NCI-H2227 (cell line): ENCODE data around the gene PTPRR.
A peak's percentile ranks its signal among the peaks of the same experiment; 100 is the strongest.

Source experiments
- DNase-seq: peaks from one replicate; lab custom pipeline; 2025; ENCODE audit not compliant: unreplicated experiment; lab: John Stamatoyannopoulos, UW

Gene PTPRR

DNA sequence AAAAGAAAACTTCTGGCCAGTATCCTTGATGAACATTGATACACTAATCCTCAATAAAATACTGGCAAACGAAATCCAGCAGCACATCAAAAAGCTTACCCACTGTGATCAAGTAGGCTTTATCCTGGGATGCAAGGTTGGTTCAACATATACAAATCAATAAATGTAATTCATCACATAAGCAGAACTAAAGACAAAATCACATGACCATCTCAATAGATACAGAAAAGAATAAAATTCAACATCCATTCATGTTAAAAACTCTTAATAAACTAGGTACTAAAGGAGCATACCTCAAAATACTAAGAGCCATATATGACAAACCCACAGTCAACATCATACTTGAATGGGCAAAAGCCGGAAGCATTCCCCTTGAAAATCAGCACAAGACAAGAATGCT, 211.5 kb downstream of the PTPRR start:
- DNase-seq, result no peak

DNA sequence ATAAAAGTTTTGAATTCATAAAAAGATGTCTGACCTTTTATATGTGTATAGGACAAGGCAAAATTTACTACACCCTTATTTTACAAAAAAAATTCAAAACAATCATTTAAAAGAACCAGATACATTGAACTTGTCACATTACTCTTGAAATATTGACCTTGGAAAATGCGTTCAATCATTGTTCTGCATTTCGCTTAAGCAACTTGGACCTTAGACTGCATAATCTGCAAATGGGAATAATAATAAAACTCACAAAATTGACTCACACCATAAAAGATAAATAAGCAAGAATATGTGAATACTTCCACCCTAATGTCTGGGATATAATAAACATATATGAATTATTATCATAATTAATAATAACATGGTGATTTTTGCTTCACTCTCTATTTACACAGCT, 213.9 kb downstream of the PTPRR start:
- no peak for DNase-seq

DNA sequence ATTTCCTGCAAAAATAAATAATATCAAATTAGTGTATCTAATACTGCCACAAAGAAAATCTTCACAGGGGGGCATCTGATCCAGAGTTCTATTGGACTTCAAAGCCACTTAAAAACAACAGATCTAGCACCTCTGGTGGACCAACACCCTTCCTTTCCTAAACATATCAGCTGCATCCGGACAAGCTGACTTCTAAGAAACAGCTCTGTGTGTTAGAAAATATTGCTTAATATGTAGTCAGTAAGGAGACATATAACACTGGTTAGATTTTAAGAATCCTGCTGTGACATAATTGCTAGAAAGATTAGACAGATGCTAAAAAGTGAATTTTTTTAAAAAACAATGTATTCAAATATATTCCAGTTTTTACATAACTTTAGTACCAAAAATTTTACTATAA, 222.2 kb downstream of the PTPRR start:
- no peak for DNase-seq

DNA sequence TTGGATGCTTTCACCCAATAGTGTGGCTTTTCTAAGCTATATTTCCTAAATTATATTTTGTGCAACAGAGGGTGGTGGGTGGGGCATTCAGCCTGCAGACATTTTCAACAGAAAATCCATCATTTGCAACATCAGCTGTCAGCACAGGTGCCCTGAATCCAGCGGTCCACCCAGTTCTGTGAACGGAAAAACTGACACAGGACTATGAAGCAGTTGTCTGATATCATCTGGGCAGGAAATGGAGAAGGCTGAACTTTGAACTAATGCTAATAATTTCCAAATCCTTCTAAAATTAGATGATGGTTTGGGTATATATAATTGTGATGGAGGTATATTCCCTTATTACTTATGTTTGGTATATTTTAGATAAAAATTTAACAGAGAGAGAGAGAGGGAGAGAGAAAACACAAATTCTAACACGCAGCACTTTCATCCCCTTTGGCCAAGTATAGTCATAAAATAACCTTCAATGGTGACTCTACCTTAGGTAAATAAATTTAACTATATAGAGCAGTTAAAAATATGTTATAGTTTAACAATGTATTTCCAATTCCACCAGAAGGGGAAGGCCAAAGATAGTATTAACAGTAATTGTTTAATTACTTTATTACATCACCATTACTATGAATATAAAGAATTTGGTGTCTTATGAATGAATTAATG, 225.0 kb downstream of the PTPRR start:
- DNase-seq, result no peak

DNA sequence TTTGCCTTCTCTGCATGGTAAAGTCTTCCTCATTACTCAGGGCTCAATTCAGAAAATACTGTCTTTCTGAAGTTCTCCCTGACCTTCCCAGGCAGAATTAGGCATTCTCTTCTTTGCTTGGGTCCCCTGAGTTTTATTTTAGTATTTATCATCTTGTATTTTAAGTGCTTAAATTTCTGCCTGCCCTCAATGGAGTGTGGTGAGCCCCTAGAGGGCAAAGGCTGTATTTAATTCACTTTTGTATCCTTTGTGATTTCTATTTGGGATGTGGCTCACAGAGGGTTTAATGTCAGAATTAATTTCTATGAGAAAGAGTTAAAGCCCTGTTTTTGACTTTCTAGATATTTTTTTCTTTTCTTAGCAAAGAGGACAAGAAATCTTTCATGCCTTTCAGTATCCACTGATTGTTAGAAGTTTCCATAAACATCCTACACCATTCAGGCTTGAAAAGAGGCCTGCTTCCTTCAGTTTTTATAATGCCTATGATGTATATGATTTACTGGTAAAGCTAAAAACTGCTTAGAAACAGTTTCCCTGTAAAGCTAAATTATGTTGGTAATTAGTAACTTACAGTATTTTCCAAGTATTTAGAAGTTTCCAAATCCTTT, 227.8 kb downstream of the PTPRR start:
- DNase-seq, result no peak

DNA sequence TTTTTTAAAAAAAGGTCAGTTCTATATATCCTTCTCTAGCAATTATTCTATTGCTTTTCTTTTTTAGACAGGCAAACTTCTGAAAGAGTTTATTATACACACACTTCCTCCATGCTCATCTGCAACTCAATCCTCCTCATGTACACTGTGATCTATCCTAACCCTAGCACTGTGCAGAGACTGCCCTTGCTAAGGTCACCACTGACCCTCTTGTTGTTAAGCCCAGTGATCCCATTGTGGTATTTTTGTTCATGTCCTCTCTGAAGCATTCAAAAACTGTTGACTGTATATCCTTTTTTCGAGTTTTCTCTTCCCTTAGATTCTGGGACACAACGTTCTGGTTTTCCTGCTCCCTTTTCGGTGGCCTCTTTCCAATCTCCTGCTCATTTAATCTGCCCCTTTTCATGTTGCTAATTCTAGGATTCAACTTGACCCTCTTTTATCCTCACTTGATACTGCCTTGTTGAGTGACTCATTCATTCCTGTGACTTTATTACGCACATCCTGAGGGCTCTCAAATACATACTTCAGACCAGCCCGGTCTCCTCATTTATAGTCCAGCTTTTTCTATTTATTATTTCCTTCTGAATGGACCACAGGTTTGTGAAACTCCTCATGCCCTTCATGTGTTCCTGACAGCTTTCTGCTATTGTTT, 229.4 kb downstream of the PTPRR start:
- DNase-seq, result no peak

DNA sequence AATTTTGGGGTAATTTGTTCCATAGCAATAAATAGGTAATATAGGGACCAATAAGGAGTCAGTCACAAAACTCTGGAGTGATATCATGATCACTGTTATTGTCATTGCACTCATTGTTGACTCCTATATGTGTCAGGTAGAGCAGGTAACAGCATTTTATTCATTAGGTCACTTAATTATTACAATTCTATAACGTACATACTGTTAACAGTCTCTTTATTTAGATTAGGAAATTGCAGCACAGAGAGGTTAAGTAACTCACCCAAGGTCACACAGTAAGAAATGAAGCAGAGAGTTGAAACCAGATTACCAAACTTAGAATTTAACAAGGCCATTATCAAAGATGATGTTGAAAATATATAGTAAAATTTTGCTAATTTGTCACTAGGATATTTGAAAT, 233.6 kb downstream of the PTPRR start:
- DNase-seq, result no peak

DNA sequence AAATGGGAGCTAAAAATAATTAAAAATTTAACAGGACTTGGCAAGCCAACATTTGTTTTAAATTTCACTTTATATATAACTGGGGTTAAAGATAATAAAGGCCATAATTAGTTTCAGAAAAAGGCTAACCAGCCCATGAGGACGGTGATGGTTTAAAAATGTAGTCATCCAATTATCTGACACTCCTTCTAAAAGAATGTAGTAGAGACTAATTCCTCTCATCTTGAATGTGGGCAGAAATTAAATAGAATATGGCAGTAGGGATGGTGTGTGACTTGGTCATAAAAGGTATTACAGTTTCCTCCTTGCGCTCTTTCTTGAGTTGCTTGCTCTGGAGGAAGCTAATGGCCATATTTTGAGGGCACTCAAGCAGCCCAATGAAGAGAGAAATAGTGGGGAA, 234.2 kb downstream of the PTPRR start:
- no peak for DNase-seq

DNA sequence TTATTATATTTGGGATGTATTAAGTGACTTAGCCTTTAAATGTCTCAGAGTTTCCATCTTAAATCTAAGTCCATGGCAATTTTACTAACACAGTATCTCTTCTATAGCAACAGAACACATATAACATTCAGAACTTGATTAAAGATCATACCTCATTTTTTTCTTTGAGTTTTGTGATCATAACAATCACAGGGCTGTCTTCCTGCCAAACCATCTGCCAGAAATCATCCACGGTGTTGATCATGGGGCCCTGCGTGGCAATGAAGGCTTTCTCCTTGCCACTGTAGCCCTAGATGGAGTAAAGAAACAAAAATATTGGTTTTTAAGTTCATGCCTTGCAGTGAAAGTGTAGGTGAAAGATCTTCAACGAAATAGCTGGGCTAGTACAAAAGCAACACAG, 236.6 kb downstream of the PTPRR start:
- DNase-seq, result no peak

DNA sequence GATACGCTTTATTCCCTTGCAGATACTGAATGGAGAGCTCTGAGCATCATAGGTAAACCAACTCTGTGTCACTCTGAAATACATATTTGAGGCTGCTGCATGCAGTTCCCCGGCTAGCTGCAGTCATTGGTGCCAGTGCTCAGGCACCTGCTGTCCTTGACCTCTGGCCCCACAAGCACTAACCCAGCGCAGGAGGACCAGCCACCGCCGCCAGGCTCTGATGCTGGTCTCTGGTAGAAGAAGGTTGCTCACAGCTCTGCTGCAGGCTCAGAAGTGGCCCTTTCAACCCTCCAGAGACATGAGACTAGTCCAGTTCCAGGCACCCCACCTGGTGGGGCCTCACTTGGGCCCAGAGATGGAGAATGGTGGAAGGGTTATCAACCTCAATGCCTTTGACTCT, 248.8 kb downstream of the PTPRR start:
- DNase-seq, result no peak

DNA sequence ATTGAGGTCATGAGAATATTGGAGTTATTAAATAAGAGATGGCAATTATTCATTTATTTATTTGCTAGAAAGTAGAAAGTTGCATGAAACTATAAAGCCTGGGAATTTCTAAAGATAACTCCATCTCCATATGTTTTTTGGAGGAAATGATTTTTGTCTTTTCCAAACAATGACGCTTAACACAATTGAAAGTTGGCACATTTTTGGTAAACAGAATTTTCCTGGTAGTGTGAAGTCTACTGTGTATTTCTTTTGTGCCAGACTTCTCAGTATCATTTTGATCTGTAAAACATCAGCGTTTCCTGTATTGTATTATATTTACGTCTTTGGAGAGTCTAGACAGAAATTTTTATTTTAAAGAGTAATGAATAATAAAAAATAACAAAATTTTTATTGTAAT, 249.6 kb downstream of the PTPRR start:
- no peak for DNase-seq

DNA sequence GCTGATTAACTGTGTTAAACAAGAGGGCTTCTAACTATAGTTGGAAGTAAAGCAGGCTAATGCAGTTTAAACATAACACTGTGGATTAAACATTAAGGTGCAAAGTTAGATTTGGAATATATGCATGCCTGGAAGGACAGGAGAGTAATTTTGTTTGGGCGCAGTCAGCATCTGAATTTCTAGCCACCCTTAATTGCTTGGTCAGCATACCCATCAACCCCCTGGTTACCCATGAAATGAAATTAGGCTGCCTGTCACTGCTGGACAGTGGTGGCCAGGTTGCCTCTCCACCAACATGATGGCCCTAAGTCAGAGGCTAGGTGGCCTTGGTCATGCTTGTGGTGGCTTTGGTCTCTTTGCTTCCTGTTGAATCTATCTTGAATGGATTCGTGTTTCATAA, 253.3 kb downstream of the PTPRR start:
- DNase-seq, result no peak

DNA sequence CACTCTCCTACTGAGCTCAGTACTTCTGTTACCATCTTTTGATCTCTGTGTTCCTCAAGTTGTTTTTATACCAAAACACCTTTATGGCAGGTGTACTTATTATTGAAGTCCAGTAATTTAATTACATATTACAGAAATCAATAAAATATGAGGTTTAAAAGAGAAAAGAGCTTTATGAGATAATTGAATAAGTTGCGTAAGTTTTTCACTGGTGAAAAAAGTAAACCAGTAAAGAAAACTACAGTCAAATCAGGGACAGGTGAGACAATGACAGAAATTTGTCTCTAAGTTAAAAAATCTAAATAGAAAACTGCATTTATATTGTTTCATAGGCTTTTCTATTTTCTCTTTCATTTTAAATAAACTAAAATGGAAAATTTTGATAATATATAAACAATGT, 254.2 kb downstream of the PTPRR start:
- DNase-seq, result no peak

DNA sequence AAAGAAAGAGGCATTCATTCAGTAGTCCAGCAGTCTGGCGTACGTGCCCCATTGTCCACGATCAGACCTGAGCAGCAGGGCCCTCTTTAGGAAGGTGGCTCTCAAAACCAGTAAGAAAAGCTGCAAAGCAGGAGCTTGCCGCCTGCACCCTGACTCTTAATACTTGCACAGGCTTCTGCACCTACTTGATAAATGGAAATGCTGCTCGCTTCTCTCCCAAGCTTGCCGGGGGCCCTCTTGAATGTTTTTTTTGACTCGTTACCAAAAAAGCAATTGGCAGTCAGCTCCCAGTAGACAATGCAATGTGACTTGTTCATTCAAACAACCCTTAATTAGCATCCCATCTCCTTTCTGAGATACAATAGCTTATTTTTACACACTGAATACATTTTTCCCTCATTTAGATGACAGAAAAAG, 256.1 kb downstream of the PTPRR start:
- DNase-seq, result peak; percentile 73

DNA sequence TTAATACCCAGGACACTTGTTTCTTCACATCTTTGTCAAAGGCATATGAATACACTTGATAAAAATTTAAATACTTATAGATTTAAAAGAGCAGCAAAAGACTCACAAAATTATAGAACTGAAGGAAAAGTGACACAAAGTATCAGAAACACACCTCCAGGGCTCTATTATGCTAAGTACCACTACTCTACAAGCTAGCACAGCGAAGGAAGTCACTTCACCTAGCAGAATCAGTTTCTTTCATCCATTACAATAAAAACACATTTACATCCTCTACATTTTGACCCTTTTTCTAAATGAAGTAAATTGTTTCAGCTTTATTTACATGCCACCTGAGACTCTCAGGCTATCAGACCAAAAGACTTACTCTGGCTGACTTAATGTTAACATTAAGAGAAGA, 256.7 kb downstream of the PTPRR start:
- no peak for DNase-seq

DNA sequence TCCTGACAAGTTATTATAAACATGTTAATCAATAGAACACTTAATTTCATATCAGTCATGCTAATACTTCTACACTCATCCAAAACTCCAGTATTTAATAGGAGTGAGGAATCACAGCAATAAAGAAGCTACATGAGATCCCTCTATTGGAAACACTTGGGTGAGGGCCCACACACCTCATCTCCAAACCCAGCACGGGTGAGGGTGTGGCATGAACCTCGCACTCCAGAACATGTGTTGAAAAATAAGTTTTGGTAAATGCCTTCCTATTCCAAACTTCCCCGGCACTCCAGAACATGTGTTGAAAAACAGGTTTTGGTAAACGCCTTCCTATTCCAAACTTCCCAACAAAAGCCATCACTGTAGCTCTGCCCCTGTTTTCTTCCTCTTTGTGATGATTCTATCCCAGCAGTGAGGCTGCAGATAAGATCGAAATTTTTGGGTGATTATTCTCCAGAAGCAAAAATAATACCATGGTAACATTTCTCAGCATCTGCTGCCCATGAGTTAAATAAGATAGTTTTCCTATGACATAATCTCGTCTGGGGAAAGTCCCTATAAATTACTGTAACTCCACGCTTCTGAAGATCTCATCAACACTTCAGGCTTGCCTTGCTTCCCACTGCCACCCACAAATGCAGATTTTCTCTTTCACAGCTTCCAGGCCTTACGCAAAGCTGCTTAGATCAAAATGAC, 258.9 kb downstream of the PTPRR start:
- DNase-seq, result no peak

DNA sequence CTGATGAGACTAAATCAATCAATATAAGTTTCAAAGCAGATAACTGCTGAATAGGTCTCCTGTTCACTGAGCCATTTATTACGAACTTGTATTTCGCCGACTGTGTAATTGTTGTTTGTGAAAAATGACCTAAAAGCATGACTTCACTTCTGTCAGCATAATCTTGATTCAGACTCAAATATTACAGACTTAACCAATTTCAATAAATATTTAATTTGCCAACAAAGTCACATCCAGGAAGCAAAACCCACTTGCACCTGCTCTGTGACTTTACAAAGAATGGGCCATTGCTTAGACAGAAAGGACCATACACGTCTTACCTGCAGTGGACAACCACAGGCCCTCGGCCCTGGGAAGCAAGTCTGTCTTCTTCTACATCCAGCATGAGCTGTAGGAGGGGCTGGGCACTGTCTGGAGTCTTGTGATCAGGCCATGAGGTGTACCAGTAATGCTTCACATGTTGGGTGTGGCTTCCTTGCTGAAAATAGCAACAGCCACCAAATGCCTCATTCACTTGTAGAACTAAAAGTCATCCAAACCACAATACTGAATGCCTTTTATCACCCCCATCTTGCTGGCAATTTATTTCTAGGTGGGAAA, 259.8 kb downstream of the PTPRR start:
- no peak for DNase-seq

DNA sequence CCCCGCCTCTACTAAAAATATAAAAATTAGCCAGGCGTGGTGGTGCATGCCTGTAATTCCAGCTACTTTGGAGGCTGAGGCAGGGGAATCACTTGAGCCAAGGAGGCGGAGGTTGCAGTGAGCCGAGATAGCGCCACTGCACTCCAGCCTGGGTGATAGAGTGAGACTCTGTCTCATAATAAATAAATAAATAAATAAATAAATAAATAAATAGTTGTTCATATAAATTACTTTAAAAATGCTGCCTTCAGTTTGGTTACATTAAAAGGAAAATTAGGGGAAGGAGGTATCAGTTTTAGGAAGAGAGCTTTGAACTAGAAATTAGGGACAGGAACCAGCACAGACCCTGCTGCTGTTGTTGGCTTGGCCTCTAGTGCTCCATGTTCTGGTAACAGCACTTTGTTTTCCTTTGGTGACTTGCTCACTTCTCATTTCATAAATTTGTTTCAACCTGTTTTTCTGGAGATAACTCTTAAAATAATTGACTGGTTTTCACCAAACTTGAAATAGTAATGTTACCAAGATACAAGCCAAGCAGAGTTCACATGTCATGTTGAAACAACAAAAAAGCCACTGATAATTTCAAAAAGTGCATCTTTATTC, 260.4 kb downstream of the PTPRR start:
- no peak for DNase-seq

DNA sequence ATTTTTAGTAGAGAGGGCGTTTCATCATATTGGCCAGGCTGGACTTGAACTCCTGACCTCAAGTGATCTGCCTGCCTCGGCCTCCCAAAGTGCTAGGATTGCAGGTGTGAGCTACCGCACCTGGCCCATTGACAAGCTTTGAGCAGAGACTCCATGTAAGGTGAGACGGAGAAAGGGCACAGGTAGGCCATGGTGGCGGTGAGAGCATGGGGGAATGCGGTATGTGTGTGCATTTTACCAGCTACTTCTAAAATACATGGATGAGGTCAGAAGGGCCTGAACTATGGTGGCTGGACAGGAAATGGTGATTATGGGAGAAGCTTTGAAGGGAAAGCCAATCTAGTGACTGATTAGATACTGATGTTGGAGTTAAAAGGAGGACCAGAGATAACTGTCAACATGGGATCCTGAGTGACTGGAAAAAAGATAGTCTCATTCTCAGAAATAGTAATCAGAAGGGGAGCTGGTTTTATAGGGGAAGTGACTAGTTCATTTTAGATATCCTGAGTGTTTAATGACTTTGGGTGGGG, 261.4 kb downstream of the PTPRR start:
- no peak for DNase-seq

DNA sequence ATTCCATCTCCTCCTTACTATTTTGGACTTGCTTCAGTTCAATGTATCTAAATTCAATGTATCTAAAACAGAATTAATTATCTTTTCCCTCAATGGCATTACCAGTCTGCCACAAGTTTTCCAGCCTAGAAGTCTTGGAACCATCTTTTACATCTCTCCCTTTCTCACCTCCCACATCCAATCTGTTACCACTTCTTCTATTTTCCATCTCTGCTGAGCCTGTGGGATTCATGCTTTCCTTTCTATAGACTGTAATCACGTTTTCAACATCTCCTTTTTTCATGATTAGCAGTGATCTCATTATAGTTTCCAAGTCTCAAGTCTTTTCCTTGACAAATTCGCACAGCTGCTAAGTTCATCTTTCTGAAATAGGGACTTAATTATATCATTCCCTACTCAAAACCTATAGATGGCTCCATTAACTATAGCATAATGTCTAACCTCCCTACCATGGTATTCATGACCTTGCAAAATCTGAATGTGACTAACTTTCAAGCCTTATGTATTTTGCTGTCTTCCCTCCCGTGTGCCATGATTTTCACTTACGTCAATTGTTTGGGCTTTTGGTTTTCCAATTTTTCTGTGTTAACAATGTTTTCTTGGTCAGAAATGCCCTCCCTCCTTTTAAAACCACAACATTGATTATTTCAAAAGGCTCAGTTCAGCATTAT, 262.8 kb downstream of the PTPRR start:
- no peak for DNase-seq
